Caco-2 (cell line): ENCODE data around the gene DGCR2. TPM values are rescaled to one million over a fixed set of nuclear protein-coding genes. Genes with fewer than 3 reads are reported as not detected.

Source experiments
- BruUV-seq: library from RNA; stranded (reverse); fragments of 400-500 nt; replicated peaks from 2 replicates; lab custom pipeline; 2021; lab: Mats Ljungman, UMichigan
- CTCF ChIA-PET: fragments of 300-600 bp; sonication (Branson Sonifier 250); formaldehyde crosslinking; loops from one replicate; lab custom pipeline; 2022; ENCODE audit warnings: antibody characterized with exemption; lab: Charles Lee
- POLR2A ChIA-PET: fragments of 300-600 bp; sonication (Branson Sonifier 250); formaldehyde crosslinking; loops from one replicate; lab custom pipeline; 2022; ENCODE audit warnings: antibody characterized with exemption; lab: Charles Lee
- DNase-seq, 2 experiments: peaks; one replicate each; pipeline versions ENCODE4 v3.0.0 to v3.0.0-alpha.2; 2020 to 2022
- H3K27me3 ChIP-seq: replicated peaks from 2 replicates; pipeline ENCODE4 v1.6.0; 2011; ENCODE audit warnings: low read length; ENCODE audit not compliant: control insufficient read depth, insufficient read depth
- H3K36me3 ChIP-seq: 2 replicates; pipeline ENCODE4 v1.5.1; 2011; ENCODE audit warnings: low read length; ENCODE audit not compliant: control insufficient read depth, insufficient read depth
- H3K4me1 ChIP-seq: fragments of 250-450 bp; sonication (Bioruptor Pico); 2 replicates; pipeline ENCODE4 v1.5.1; 2020; ENCODE audit warnings: mild to moderate bottlenecking
- H3K4me3 ChIP-seq: 2 replicates; pipeline ENCODE4 v1.5.1; 2011; ENCODE audit warnings: low read depth, mild to moderate bottlenecking, control low read depth, low read length
- H3K9me3 ChIP-seq: fragments of 250-450 bp; sonication (Bioruptor Pico); 2 replicates; pipeline ENCODE4 v1.5.1; 2020; ENCODE audit warnings: mild to moderate bottlenecking, moderate library complexity
- H3K27ac Mint-ChIP-seq: one replicate; pipeline ENCODE4 v1.8.0; 2022; ENCODE audit warnings: mixed read lengths; ENCODE audit not compliant: unreplicated experiment
- H3K27me3 Mint-ChIP-seq: one replicate; pipeline ENCODE4 v1.8.0; 2022; ENCODE audit warnings: mixed read lengths; ENCODE audit not compliant: insufficient read depth, unreplicated experiment
- H3K36me3 Mint-ChIP-seq: one replicate; pipeline ENCODE4 v1.8.0; 2022; ENCODE audit warnings: mild to moderate bottlenecking, mixed read lengths; ENCODE audit not compliant: insufficient read depth, unreplicated experiment
- H3K4me1 Mint-ChIP-seq: one replicate; pipeline ENCODE4 v1.8.0; 2022; ENCODE audit warnings: low read depth, mixed read lengths; ENCODE audit not compliant: unreplicated experiment
- H3K4me3 Mint-ChIP-seq: one replicate; pipeline ENCODE4 v1.8.0; 2022; ENCODE audit warnings: mild to moderate bottlenecking, moderate library complexity, mixed read lengths; ENCODE audit not compliant: unreplicated experiment
- H3K9me3 Mint-ChIP-seq: one replicate; pipeline ENCODE4 v1.8.0; 2022; ENCODE audit warnings: mixed read lengths; ENCODE audit not compliant: unreplicated experiment
- CTCF ChIP-seq, 2 experiments: fragments of 200-600 bp in 1 of 2; IDR thresholded peaks; 1 replicate in 1 of 2; 2 replicates in 1 of 2; pipeline versions ENCODE4 v1.5.1 to v1.8.0; 2011 to 2022; ENCODE audit warnings: antibody characterized with exemption in 1 of 2, control low read depth in 1 of 2, inconsistent platforms in 1 of 2, low read depth in 1 of 2, low read length in 1 of 2, mild to moderate bottlenecking in 1 of 2, moderate library complexity in 1 of 2; ENCODE audit not compliant: insufficient read depth in 1 of 2, severe bottlenecking in 1 of 2, unreplicated experiment in 1 of 2
- intact Hi-C: fragments of 100-400 bp; cut with micrococcal nuclease; formaldehyde crosslinking; loops from one replicate; pipeline ENCODE4 v1.10.0; 2022; ENCODE audit not compliant: unreplicated experiment
- total RNA-seq: library from RNA; stranded (reverse); gene quantifications from 2 replicates; pipeline ENCODE4 v1.2.3, GENCODE V29; 2022

The DGCR2 gene
- total RNA-seq, 1 experiment from 2014 or later: 67.9 TPM

GRCh38 chr22:18991138-18991432, 131.1 kb downstream of the DGCR2 start:
- H3K4me1 Mint-ChIP-seq: peaks cover 18% of the 10 kb centered on the region
- DNase-seq: no peak
- H3K4me3 Mint-ChIP-seq: no peak overlapping the region
- H3K36me3 Mint-ChIP-seq: no peaks in the 10 kb centered on the region
- BruUV-seq: no TSS peak
- Histone ChIP-seq H3K27me3 (no peaks in the 10 kb centered on the region), H3K4me1 (peaks cover 19% of the 10 kb centered on the region), H3K36me3 (no peaks in the 10 kb centered on the region), H3K9me3 (no peaks in the 10 kb centered on the region), H3K4me3 (no peak overlapping the region)
- intact Hi-C loops: no loop called here
- no peaks in the 10 kb centered on the region for H3K27me3 Mint-ChIP-seq
- no peak overlapping the region for H3K27ac Mint-ChIP-seq
- no peak for TF ChIP-seq CTCF (IDR thresholded peaks at IDR 0.05; ENCODE audit: insufficient read depth in 1 of 2, low read depth in 1 of 2, low read length in 1 of 2, severe bottlenecking in 1 of 2, unreplicated experiment in 1 of 2)
- POLR2A ChIA-PET: no interaction called here
- H3K9me3 Mint-ChIP-seq: no peaks in the 10 kb centered on the region
- CTCF ChIA-PET: no interaction called here

- Histone ChIP-seq H3K36me3 (no peaks in the 10 kb centered on the region), H3K4me1 (peaks cover 18% of the 10 kb centered on the region), H3K27me3 (no peaks in the 10 kb centered on the region), H3K4me3 (no peak overlapping the region), H3K9me3 (no peaks in the 10 kb centered on the region)
- Mint-ChIP-seq H3K27me3 (no peaks in the 10 kb centered on the region), H3K9me3 (no peaks in the 10 kb centered on the region), H3K36me3 (no peaks in the 10 kb centered on the region), H3K27ac (no peak overlapping the region), H3K4me3 (no peak overlapping the region), H3K4me1 (peaks cover 18% of the 10 kb centered on the region)
- DNase-seq: no peak
- intact Hi-C loops: no loop called here
- no peak for TF ChIP-seq CTCF (IDR thresholded peaks at IDR 0.05; ENCODE audit: insufficient read depth in 1 of 2, low read depth in 1 of 2, low read length in 1 of 2, severe bottlenecking in 1 of 2, unreplicated experiment in 1 of 2)
- no TSS peak for BruUV-seq
- CTCF ChIA-PET: no interaction called here
- POLR2A ChIA-PET: no interaction called here
Observed at GRCh38 chr22:18990355-18991137, 131.7 kb downstream of the DGCR2 start.

- Histone ChIP-seq H3K4me3 (no peak overlapping the region), H3K27me3 (no peaks in the 10 kb centered on the region), H3K36me3 (no peaks in the 10 kb centered on the region), H3K4me1 (peaks cover 2% of the 10 kb centered on the region), H3K9me3 (no peaks in the 10 kb centered on the region)
- CTCF ChIA-PET: no interaction called here
- intact Hi-C loops: no loop called here
- Mint-ChIP-seq H3K4me3 (no peak overlapping the region), H3K36me3 (no peaks in the 10 kb centered on the region), H3K27me3 (no peaks in the 10 kb centered on the region), H3K9me3 (no peaks in the 10 kb centered on the region), H3K4me1 (peaks cover 4% of the 10 kb centered on the region), H3K27ac (no peak overlapping the region)
- DNase-seq: no peak
- no peak for TF ChIP-seq CTCF (IDR thresholded peaks at IDR 0.05; ENCODE audit: insufficient read depth in 1 of 2, low read depth in 1 of 2, low read length in 1 of 2, severe bottlenecking in 1 of 2, unreplicated experiment in 1 of 2)
- POLR2A ChIA-PET: no interaction called here
- BruUV-seq: no TSS peak
Observed at GRCh38 chr22:18988958-18989357, 133.3 kb downstream of the DGCR2 start.
